Occipital lobe (tissue), 2 donors: Measurements from ENCODE around the gene RHOBTB1. TPM values are rescaled to one million over a fixed set of nuclear protein-coding genes. Genes with fewer than 3 reads are reported as not detected.
"Not testable (repeated sequence)": the region's sequence is repeated elsewhere in the genome, so short reads cannot be mapped to it uniquely, and the experiment has no call there.

Experiments
- DNase-seq: peaks from one replicate; lab custom pipeline; 2025; lab: John Stamatoyannopoulos, UW
- total RNA-seq: library from RNA; depleted of rRNA; stranded (reverse); fragments of >200 nt; gene quantifications from one replicate; pipeline ENCODE4 v1.2.3, GENCODE V29; 2014

The RHOBTB1 gene
- total RNA-seq, 1 donor from 2014 or later, result 40.6 TPM

DNA sequence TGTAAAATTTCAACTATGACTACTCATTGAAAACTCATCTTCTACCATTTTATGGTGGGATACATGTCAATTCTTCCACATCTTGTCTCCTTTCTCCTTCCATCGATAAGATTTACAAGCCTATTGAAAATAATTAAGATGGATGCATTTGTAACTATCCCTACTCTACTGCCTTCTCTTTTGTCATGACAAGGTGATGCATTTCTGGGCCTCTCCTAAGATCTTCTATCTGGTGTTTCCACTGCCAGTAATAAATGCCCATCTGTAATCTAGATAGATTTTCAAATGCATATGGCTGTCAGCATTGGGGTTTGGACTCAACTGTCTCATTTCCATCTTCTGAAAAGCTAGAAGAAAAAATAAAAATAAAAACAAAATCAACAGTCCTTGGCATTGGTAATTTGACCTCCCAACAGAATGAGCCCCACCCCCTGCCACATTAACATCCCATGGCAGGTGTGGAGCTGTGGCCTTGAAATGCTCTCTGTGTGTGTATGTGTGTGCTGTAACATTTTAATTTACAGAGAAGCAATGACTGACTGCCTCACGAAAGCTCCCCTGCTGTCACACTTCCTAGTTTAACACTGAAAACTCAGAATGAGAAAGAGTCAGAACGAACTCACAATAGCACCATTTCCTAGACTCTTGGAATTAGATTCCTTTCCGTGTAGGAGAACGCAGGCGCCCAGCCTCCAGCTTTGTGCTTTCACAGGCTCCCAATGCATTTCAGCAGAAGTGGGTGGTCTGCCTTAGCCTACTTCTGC, 74.2 kb downstream of the RHOBTB1 start:
- no peak for DNase-seq

GRCh38 chr10:60868946-60869345, 75.0 kb downstream of the RHOBTB1 start:
- DNase-seq, result no peak

DNA sequence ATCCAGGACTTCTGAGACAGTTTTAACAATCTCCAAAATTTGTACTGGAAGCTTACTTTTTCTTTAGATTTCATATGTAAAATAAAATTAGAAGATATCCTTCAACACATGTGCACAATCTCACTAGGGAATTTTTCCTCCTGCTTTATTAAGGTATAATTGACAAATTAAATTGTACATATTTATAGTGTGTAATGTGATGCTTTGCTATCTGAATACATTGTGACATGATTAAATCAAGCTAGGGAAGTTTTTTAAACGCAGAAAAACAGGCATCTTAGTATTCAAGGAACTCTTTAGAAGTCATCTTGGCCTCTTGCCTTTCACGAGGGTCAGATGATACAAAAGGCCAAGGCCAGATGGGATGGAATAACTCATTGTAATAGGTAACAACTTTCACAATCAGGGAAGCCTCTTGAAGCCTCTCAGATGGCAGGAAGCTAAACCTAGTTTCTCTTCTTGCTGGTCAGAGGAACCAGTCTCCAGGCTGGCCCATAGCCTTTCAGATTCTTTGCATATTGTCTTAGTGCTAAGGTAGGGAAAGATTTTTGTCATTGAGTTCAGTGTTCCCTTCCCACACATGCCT, 78.7 kb downstream of the RHOBTB1 start:
- DNase-seq, result no peak

DNA sequence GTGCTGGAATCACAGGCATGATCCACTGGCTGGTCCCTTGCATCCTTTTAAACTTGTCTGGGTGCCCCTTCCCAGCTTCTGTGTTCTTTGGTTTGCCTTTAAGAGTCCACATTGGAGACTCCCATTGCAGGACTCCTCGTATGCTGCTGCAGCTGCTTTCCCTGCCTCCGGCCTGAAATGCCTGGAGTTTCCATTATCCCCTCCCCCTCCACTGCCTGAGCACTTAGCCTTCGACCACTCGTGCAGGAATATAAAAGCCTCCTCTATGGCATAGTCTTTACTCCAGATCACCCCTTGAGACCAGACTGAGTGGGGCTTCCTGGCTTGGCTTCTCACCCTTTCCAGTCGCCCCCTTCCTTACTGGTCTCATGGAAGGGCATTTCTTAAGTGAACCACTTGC, 80.2 kb downstream of the RHOBTB1 start:
- no peak for DNase-seq

- DNase-seq, result no peak
These were observed 81.5 kb downstream of the RHOBTB1 start for GRCh38 chr10:60862517-60862916.

DNA sequence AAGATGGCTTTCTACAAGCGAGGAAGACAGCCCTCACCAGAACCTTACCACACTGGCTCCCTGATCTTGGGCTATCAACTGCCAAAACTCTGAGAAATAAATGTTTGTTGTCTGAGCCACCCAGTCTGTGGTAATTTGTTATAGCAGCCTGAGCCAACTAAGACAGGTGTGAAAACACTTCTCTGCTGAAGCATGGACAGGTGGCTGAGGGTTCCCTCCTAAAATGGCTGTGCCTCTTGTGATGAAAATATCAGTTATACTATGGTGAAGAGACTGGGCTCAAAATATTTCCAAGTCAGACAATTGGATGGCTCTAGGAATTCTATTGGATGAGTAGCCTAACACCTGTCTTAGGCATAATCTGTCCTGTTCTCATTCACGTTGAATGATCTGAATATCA, 87.6 kb downstream of the RHOBTB1 start:
- DNase-seq, result no peak

- DNase-seq, result no peak
These were observed 90.3 kb downstream of the RHOBTB1 start for GRCh38 chr10:60853637-60854036.

GRCh38 chr10:60853107-60853506, 90.9 kb downstream of the RHOBTB1 start:
- DNase-seq, result no peak

- no peak for DNase-seq
These were observed 94.2 kb downstream of the RHOBTB1 start for GRCh38 chr10:60849740-60850139.

GRCh38 chr10:60849217-60849616, 94.8 kb downstream of the RHOBTB1 start:
- DNase-seq, result no peak

- no peak for DNase-seq
These were observed 95.3 kb downstream of the RHOBTB1 start for GRCh38 chr10:60848680-60849079.

GRCh38 chr10:60848126-60848525, 95.9 kb downstream of the RHOBTB1 start:
- DNase-seq, result no peak

DNA sequence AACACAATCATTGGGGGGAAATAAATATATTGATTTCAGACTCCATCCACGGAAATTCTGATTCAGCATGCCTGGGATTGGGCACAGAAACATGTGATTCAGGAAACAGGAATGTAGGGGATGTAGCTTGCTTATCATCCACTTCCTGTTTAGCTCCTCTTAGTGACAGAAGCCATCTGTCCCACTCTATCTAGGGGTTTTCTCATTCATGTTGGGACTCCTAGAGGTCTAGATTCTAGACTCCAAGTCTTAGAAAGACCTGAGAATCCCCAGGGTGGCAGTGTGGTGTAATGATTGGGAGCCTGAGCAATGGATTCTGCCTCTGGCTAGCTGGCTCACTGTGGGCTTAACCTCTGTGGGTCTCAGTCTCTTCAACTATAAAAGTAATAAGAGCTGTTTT, 97.8 kb downstream of the RHOBTB1 start:
- DNase-seq, result no peak

GRCh38 chr10:60845038-60845437, 98.9 kb downstream of the RHOBTB1 start:
- no peak for DNase-seq

DNA sequence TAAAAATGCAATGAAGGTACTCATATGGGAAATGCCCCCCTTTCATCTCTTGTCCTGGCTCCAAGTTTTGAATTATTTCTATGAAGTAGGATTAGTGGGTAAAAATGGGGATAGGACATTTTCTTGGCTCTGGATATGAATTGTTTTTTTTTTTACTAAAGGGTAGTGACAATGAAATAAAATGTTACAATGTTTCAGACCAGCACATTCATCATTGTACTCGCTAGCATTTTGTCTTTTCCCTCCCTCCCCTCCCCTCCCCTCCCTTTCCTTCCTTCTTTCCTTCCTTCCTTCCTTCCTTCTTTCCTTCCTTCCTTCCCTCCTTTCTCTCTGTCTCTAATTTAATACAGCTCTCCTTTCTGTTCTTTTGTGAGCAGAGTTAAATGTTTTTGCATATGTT, 101.3 kb downstream of the RHOBTB1 start:
- no peak for DNase-seq

DNA sequence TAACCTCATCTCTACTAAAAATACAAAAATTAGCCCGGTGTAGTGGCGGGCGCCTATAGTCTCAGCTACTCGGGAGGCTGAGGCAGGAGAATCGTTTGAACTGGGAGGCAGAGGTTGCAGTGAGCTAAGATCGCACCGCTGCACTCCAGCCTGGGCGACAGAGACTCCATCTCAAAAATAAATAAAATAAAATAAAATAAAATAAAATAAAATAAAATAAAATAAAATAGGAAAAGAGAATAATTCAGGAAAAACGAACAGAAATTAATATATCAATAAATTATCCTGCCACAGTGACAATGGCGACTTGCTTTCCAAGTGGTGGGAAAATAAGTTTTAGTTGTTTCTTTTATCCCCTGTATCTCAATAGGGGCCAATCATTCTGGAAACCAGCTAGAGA, 102.8 kb downstream of the RHOBTB1 start:
- not testable (repeated sequence) for DNase-seq

DNA sequence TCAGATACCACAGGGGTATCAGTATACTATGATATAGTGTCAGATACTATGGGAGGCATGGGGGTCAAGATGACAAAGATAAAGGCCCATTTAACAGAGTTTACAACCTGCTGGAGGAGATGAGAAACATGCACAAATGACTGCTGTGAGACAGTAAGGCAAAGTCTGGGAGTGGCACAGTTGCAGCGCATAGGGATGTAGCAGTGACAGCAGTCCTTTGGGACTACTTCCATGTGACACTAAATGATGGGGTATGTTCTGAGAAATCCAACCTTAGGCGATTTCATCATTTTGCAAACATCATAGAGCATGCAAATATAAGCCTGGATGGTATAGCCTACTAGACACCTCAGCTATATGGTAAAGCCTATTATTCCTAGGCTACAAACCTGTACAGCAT, 108.9 kb downstream of the RHOBTB1 start:
- no peak for DNase-seq

DNA sequence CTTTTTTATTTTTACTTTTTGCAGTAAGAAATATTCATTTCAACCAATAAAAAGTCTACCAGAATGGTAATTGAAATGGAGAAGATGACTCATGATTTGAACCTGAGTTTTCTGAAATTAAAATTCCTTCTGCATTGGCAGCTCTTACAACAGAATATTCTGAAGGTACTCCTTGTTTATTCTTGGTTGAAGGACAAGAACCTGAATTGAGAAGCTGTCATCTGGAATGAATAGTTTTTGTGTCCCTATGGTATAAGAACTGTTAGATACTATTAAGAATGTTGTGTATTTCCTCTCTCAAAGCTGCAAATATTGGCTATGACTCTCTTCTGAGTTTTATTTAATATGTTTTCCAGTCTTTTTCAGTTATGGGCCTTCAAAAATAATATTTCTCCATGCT, 109.6 kb downstream of the RHOBTB1 start:
- no peak for DNase-seq

DNA sequence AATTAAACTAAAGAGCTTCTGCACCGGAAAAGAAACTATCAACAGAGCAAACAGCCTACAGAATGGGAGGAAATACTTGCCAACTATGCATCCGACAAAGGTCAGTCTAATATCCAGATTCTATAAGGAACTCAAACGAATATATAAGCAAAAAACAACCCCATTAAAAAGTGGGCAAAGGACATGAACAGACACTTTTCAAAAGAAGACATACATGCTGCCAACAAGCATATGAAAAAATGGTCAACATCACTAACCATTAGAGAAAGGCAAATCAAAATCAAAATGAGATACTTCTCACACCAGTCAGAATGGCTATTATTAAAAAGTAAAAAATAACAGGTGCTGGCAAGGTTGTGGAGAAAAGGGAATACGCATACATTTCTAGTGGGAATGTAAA, 111.8 kb downstream of the RHOBTB1 start:
- not testable (repeated sequence) for DNase-seq

- DNase-seq, result no peak
These were observed 115.5 kb downstream of the RHOBTB1 start for GRCh38 chr10:60828489-60828852.

GRCh38 chr10:60827791-60828488, 116.0 kb downstream of the RHOBTB1 start:
- DNase-seq, result no peak

DNA sequence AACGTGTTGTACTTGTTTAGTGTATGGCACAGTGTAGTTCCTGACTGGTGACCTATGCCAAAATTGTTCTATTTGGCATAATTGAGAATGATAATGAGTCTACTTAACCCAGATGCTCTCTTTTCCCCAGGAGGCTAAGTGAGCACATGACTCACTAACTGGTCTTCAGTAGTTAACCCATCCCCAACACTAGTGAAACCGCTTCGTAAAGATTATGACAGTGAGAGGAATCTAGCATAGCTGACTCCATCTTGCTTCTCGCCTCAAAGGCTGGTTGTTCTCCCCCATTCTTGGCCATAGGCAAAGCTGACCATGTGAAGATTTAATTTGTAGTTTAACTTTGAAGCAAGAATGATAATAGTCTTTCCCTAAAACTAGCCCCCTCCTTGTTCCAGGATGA, 118.5 kb downstream of the RHOBTB1 start:
- DNase-seq, result no peak

- no peak for DNase-seq
These were observed 120.7 kb downstream of the RHOBTB1 start for GRCh38 chr10:60823324-60823723.
